ENCODE data around the gene LASP1NB.

The LASP1NB gene

GRCh38 chr17:38906460-38907228 lies 18.8 kb upstream of the LASP1NB start:
- no peak overlapping the region for H3K4me3 ChIP-seq (ENCODE audit: control extremely low read depth in 1 of 5, extremely low read depth in 1 of 5, insufficient read depth in 1 of 5, low read depth in 2 of 5, low read length in 4 of 5)
- peak overlapping the region in 1 of 2 donors; percentile 44 for H3K27ac ChIP-seq (ENCODE audit: low read length in 2 of 2)
- H3K9me3 Mint-ChIP-seq (ENCODE audit: insufficient read depth), result no peaks in the 10 kb centered on the region
- H3K27ac Mint-ChIP-seq, result peak overlapping the region; percentile 68
- H2AFZ ChIP-seq (ENCODE audit: insufficient read depth, low read depth, low read length, poor library complexity, severe bottlenecking), result no peak overlapping the region
- H3K9me3 ChIP-seq (ENCODE audit: control extremely low read depth in 1 of 3, control insufficient read depth in 2 of 3, insufficient read depth in 1 of 3, low read length in 2 of 3), result no peaks in the 10 kb centered on the region
- ChIA-PET POLR2A (interaction anchor here (1.2 kb wide), 1 partner anchor 37 kb away, joined by 3 read pairs; no protein-coding TSS in a partner anchor), CTCF (interaction anchor here (0.9 to 1.7 kb wide), 7 partner anchors 15 to 247 kb away, joined by 4 to 5 read pairs (median 4); partner anchors contain the start of gene LASP1)
- H3K9ac ChIP-seq (ENCODE audit: low read length), result no peak overlapping the region
- ATAC-seq (ENCODE audit: low read depth) (peak; percentile 10), DNase-seq (no peak)
- intact Hi-C loops (cut with micrococcal nuclease), result no loop called here
- no peaks in the 10 kb centered on the region for H3K27me3 Mint-ChIP-seq
- H4K20me1 ChIP-seq (ENCODE audit: control insufficient read depth, insufficient read depth, low read length, poor library complexity, severe bottlenecking), result peaks cover 66% of the 10 kb centered on the region
- peaks cover 13 to 34% of the 10 kb centered on the region in 2 donors for H3K4me1 ChIP-seq (ENCODE audit: control insufficient read depth in 2 of 2, insufficient read depth in 2 of 2, low read length in 2 of 2)
- no peaks in the 10 kb centered on the region for H3K27me3 ChIP-seq (replicated peaks in 1 of 4; ENCODE audit: control extremely low read depth in 1 of 4, control insufficient read depth in 3 of 4, insufficient read depth in 4 of 4, low read length in 3 of 4)
- WGBS (ENCODE audit: insufficient coverage), result 78% methylated on average over 4 of the region's 7 CpGs
- no peak overlapping the region for H3K4me3 Mint-ChIP-seq
- TF ChIP-seq EZH2 (IDR thresholded peaks at IDR 0.05; ENCODE audit: borderline replicate concordance, insufficient read depth, low read depth, low read length, poor library complexity, severe bottlenecking), result no peak
- TF ChIP-seq, protein P1, sequence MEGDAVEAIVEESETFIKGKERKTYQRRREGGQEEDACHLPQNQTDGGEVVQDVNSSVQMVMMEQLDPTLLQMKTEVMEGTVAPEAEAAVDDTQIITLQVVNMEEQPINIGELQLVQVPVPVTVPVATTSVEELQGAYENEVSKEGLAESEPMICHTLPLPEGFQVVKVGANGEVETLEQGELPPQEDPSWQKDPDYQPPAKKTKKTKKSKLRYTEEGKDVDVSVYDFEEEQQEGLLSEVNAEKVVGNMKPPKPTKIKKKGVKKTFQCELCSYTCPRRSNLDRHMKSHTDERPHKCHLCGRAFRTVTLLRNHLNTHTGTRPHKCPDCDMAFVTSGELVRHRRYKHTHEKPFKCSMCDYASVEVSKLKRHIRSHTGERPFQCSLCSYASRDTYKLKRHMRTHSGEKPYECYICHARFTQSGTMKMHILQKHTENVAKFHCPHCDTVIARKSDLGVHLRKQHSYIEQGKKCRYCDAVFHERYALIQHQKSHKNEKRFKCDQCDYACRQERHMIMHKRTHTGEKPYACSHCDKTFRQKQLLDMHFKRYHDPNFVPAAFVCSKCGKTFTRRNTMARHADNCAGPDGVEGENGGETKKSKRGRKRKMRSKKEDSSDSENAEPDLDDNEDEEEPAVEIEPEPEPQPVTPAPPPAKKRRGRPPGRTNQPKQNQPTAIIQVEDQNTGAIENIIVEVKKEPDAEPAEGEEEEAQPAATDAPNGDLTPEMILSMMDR (IDR thresholded peaks at IDR 0.05), result no peak
- peaks cover 8 to 53% of the 10 kb centered on the region in 2 experiments for H3K36me3 ChIP-seq (replicated peaks in 1 of 2; ENCODE audit: control extremely low read depth in 1 of 2, control insufficient read depth in 1 of 2, extremely low read depth in 1 of 2, insufficient read depth in 2 of 2, low read length in 1 of 2)
- peaks cover 33% of the 10 kb centered on the region for H3K4me1 Mint-ChIP-seq
- peaks cover 95% of the 10 kb centered on the region for H3K79me2 ChIP-seq (ENCODE audit: control insufficient read depth, insufficient read depth, low read length)
- H3K4me2 ChIP-seq (replicated peaks; ENCODE audit: low read depth, low read length, poor library complexity, severe bottlenecking), result peak overlapping the region; percentile 11
